Cardiac fibroblast (primary cell): ENCODE results near the gene ADGRE3.

Experiments used
- DNase-seq, 2 donors: peaks; one replicate each; pipeline versions ENCODE4 v3.0.0 to v3.0.0-alpha.2; 2010; ENCODE audit warnings: low read depth in 2 of 2
- H3K4me3 ChIP-seq, 2 donors: replicated peaks in 1 of 2; 1 replicate in 1 of 2; 2 replicates in 1 of 2; pipeline ENCODE4 v1.5.1; 2011; ENCODE audit warnings: low read depth in 2 of 2, low read length in 2 of 2, mild to moderate bottlenecking in 2 of 2, moderate library complexity in 1 of 2
- CTCF ChIP-seq: IDR thresholded peaks from one replicate; pipeline ENCODE4 v1.5.1; 2011; ENCODE audit warnings: low read depth, mild to moderate bottlenecking, low read length, inconsistent platforms

The ADGRE3 gene

GRCh38 chr19:14683439-14683838 is 8.8 kb upstream of the ADGRE3 start:
- no peak overlapping the region for H3K4me3 ChIP-seq
- TF ChIP-seq CTCF = no peak
- DNase-seq = no peak

GRCh38 chr19:14682084-14682483 is 7.4 kb upstream of the ADGRE3 start:
- H3K4me3 ChIP-seq = no peak overlapping the region
- TF ChIP-seq CTCF = no peak
- no peak for DNase-seq

DNA sequence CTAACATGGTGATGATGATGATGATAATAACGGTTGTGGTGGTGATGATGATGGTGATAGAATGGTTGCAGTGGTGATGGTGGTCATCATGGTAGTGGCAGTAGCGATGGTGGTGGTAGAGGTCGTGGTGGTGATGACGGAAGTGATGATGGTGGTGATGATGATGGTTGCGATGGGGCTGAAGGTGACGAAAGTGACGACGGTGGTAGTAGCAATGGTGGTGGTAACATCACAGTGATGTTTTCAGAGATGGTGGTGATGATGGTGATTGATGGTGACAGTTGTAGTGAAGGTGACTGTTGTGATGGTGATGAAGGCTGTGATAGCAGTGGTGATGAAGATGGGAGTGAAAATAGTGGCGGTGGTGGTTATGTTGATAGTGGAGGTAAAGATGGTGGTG is 3.6 kb upstream of the ADGRE3 start:
- no peak for TF ChIP-seq CTCF
- no peak for DNase-seq
- no peak overlapping the region for H3K4me3 ChIP-seq

GRCh38 chr19:14677464-14677863 is 2.8 kb upstream of the ADGRE3 start:
- no peak for TF ChIP-seq CTCF
- H3K4me3 ChIP-seq = no peak overlapping the region
- DNase-seq = no peak

- TF ChIP-seq CTCF = no peak
- H3K4me3 ChIP-seq = no peak overlapping the region
- DNase-seq = no peak
Observed at GRCh38 chr19:14676762-14677161, 2.1 kb upstream of the ADGRE3 start.

DNA sequence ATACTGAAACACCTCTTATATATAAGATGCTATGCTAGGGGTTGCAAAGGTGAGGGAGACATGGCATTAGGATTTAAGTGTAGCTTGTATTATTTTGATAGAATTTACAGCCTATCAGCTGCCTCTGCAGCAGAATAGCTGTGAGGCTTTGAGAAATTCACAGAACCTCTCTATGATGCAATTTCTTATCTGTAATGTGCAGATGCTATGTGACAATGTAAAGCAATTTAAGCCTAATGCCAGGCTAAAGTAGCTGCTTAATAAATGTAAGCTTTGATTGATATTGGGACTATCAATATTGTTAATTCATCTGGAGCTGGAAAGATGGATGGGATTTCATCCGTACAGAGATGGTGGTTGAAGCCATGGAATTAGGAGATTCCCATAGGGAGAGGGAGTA is 1.6 kb downstream of the ADGRE3 start:
- TF ChIP-seq CTCF = no peak
- no peak for DNase-seq
- H3K4me3 ChIP-seq = no peak overlapping the region

DNA sequence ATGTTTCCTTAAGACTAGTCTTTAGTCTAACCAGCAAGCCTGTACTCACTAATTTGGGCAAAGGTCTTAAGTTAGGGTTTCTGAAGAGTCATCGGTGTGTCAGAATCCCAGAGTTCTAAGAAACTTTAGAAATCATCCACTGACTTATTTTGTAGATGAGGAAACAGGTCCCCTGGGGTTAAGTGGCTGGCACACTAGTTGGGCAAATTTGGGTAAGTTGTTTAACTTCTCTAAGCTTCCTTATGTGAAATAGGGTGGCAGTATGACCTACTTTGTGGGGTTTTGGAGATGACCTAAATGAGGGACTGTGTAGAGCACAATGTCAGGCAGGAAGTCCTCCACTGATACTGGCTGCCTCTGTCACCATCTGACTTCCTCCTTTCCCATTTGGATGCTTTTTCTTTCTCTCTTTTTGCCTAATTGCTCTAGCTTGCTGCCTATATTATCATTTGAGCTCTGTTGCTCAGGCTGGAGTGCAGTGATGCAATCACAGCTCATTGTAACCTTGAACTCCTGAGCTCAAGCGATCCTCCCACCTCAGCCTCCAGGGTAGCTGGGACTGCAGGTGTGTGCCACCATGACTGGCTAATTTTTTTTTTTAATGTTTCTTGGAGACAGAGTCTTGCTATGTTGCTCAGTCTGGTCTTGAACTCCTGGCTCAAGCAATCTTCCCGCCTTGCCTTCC is 2.3 kb downstream of the ADGRE3 start:
- no peak overlapping the region for H3K4me3 ChIP-seq
- no peak for DNase-seq
- TF ChIP-seq CTCF = no peak
